MCF 10A (cell line): ENCODE data around the gene NANOS3. TPM values are rescaled to one million over a fixed set of nuclear protein-coding genes. Genes with fewer than 3 reads are reported as not detected.

Experiments used
- BruUV-seq: library from RNA; stranded (reverse); fragments of 400-500 nt; replicated peaks from 2 replicates; lab custom pipeline; 2021; lab: Mats Ljungman, UMichigan
- CTCF ChIA-PET: fragments of 300-600 bp; sonication (Branson Sonifier 250); formaldehyde crosslinking; extraction: SDS; loops from one replicate; lab custom pipeline; 2021; ENCODE audit warnings: antibody characterized with exemption, inconsistent platforms; lab: Yijun Ruan, JAX
- POLR2A ChIA-PET: fragments of 300-600, 350-650 bp; sonication (Branson Sonifier 250); formaldehyde crosslinking; extraction: SDS; loops from one replicate; lab custom pipeline; 2020; ENCODE audit warnings: antibody characterized with exemption, inconsistent platforms; lab: Yijun Ruan, JAX
- DNase-seq: peaks from one replicate; pipeline ENCODE4 v3.0.0-alpha.2; 2018; ENCODE audit not compliant: unreplicated experiment
- H3K27ac Mint-ChIP-seq: one replicate; pipeline ENCODE4 v1.8.0; 2022; ENCODE audit warnings: mild to moderate bottlenecking, low read depth, mixed read lengths; ENCODE audit not compliant: unreplicated experiment
- H3K27me3 Mint-ChIP-seq: one replicate; pipeline ENCODE4 v1.8.0; 2022; ENCODE audit warnings: mixed read lengths; ENCODE audit not compliant: insufficient read depth, unreplicated experiment
- H3K36me3 Mint-ChIP-seq: one replicate; pipeline ENCODE4 v1.8.0; 2022; ENCODE audit warnings: mild to moderate bottlenecking, moderate library complexity, mixed read lengths; ENCODE audit not compliant: insufficient read depth, unreplicated experiment
- H3K4me1 Mint-ChIP-seq: one replicate; pipeline ENCODE4 v1.8.0; 2022; ENCODE audit warnings: mixed read lengths; ENCODE audit not compliant: insufficient read depth, unreplicated experiment
- H3K4me3 Mint-ChIP-seq: one replicate; pipeline ENCODE4 v1.8.0; 2022; ENCODE audit warnings: mild to moderate bottlenecking, moderate library complexity, mixed read lengths; ENCODE audit not compliant: unreplicated experiment
- H3K9me3 Mint-ChIP-seq: one replicate; pipeline ENCODE4 v1.8.0; 2022; ENCODE audit warnings: mixed read lengths; ENCODE audit not compliant: unreplicated experiment
- CTCF ChIP-seq: fragments of 200-600 bp; IDR thresholded peaks from one replicate; pipeline ENCODE4 v1.8.0; 2022; ENCODE audit warnings: antibody characterized with exemption, mild to moderate bottlenecking; ENCODE audit not compliant: unreplicated experiment
- intact Hi-C: fragments of 100-400 bp; cut with micrococcal nuclease; formaldehyde crosslinking; loops from 2 replicates; pipeline ENCODE4 v1.14.1; 2022
- total RNA-seq: library from RNA; stranded (reverse); gene quantifications from 2 replicates; pipeline ENCODE4 v1.2.3, GENCODE V29; 2022

NANOS3 gene
- total RNA-seq, 1 experiment from 2014 or later: not detected

GRCh38 chr19:13906521-13906904 is 29.6 kb downstream of the NANOS3 start:
- DNase-seq: peak; percentile 24
- H3K27me3 Mint-ChIP-seq: no peaks in the 10 kb centered on the region
- intact Hi-C loops: no loop called here
- H3K36me3 Mint-ChIP-seq: peaks cover 25% of the 10 kb centered on the region
- H3K9me3 Mint-ChIP-seq: no peaks in the 10 kb centered on the region
- TF ChIP-seq CTCF: no peak
- peak overlapping the region; percentile 84 for H3K27ac Mint-ChIP-seq
- no TSS peak for BruUV-seq
- POLR2A ChIA-PET: interaction anchor here (0.6 kb wide), 1 partner anchor 1300 kb away, joined by 3 read pairs; no protein-coding TSS in a partner anchor
- CTCF ChIA-PET: interaction anchor here (0.6 to 1.8 kb wide), 4 partner anchors 12 to 169 kb away, joined by 3 to 5 read pairs (median 3); no protein-coding TSS in a partner anchor
- H3K4me3 Mint-ChIP-seq: peak overlapping the region; percentile 84
- H3K4me1 Mint-ChIP-seq: peaks cover 4% of the 10 kb centered on the region

- Mint-ChIP-seq H3K9me3 (no peaks in the 10 kb centered on the region), H3K27me3 (no peaks in the 10 kb centered on the region), H3K4me1 (peaks cover 4% of the 10 kb centered on the region), H3K36me3 (peaks cover 29% of the 10 kb centered on the region), H3K27ac (peak overlapping the region; percentile 84), H3K4me3 (peak overlapping the region; percentile 84)
- intact Hi-C loops: no loop called here
- ChIA-PET CTCF (interaction anchor here (0.6 to 0.7 kb wide), 5 partner anchors 11 to 209 kb away, joined by 3 read pairs; no protein-coding TSS in a partner anchor), POLR2A (interaction anchor here (1.1 kb wide), 1 partner anchor 25 kb away, joined by 3 read pairs; no protein-coding TSS in a partner anchor)
- BruUV-seq: TSS peak; percentile 53
- DNase-seq: no peak
- TF ChIP-seq CTCF: no peak
Measured at GRCh38 chr19:13906910-13907309, 30.0 kb downstream of the NANOS3 start.

- BruUV-seq: no TSS peak
- H3K4me1 Mint-ChIP-seq: peaks cover 4% of the 10 kb centered on the region
- DNase-seq: no peak
- no peak overlapping the region for H3K4me3 Mint-ChIP-seq
- H3K36me3 Mint-ChIP-seq: peaks cover 47% of the 10 kb centered on the region
- H3K9me3 Mint-ChIP-seq: no peaks in the 10 kb centered on the region
- no peak for TF ChIP-seq CTCF
- intact Hi-C loops: no loop called here
- no peak overlapping the region for H3K27ac Mint-ChIP-seq
- H3K27me3 Mint-ChIP-seq: no peaks in the 10 kb centered on the region
- CTCF ChIA-PET: interaction anchor here (0.6 to 1.2 kb wide), 4 partner anchors 20 to 757 kb away, joined by 3 to 4 read pairs (median 3); no protein-coding TSS in a partner anchor
- POLR2A ChIA-PET: interaction anchor here (0.7 to 1.0 kb wide), 2 partner anchors 17 to 37 kb away, joined by 3 to 4 read pairs; no protein-coding TSS in a partner anchor
Measured at GRCh38 chr19:13908674-13909073, 31.7 kb downstream of the NANOS3 start.

GRCh38 chr19:13909430-13909829 is 32.5 kb downstream of the NANOS3 start:
- POLR2A ChIA-PET: interaction anchor here (0.7 kb wide), 1 partner anchor 36 kb away, joined by 4 read pairs; no protein-coding TSS in a partner anchor

More at GRCh38 chr19:13909430-13909829, 32.5 kb downstream of the NANOS3 start:
- intact Hi-C loops: no loop called here
- Mint-ChIP-seq H3K9me3 (no peaks in the 10 kb centered on the region), H3K27me3 (no peaks in the 10 kb centered on the region), H3K36me3 (peaks cover 54% of the 10 kb centered on the region), H3K27ac (no peak overlapping the region), H3K4me1 (peaks cover 4% of the 10 kb centered on the region), H3K4me3 (no peak overlapping the region)
- TF ChIP-seq CTCF: no peak
- CTCF ChIA-PET: interaction anchor here (0.6 to 1.2 kb wide), 3 partner anchors 21 to 170 kb away, joined by 3 read pairs; no protein-coding TSS in a partner anchor
- no peak for DNase-seq
- no TSS peak for BruUV-seq
